Vagina (tissue), 2 donors: Measurements from ENCODE around the gene CDH4.

Source experiments
- POLR2A ChIP-seq, 2 donors: fragments of 450-650 bp; IDR thresholded peaks; one replicate each; pipeline ENCODE4 v1.6.1; 2017; ENCODE audit warnings: antibody characterized with exemption in 2 of 2, mild to moderate bottlenecking in 2 of 2, moderate library complexity in 2 of 2
- POLR2AphosphoS5 ChIP-seq, 2 donors: sonication (generic); formaldehyde crosslinking; IDR thresholded peaks; one replicate each; pipeline ENCODE4 v1.9.0; 2017; ENCODE audit warnings: antibody characterized with exemption in 2 of 2, mild to moderate bottlenecking in 2 of 2, low read depth in 1 of 2; ENCODE audit not compliant: insufficient read depth in 1 of 2

DNA sequence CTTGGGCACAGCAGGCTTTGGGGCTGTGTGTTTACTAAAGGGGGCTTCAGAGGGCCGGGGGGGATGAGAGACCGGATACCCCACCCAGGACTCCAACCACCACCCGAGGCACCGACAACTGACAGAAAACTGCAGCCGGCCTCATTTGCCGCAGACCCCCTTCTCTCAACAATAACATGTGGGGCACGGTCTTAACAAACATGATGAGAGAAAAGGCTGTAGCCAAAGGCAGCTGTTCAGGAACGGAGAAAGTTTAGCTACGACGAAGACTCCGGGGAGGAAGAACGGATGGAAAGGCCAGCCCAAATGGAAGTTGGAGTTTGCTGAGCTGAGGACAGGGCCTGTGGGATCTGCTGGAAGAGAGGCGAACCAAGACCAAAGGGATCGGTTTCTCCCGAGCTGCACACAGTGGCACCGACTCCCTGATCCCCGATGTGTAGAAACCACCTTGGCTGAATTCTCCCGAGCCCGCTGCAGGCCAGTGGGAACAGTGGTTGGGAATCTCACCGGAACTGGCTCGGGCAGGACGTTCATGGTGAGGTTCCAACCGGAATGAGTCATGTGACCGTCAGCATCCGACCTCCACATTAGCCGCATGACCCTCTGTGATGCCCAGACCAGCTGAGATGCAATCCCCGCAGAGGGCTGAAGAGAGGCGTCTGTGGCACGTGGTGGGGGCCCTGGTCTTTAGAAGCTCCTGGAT, 454.3 kb downstream of the CDH4 start:
- no peak for TF ChIP-seq POLR2AphosphoS5 (IDR thresholded peaks at IDR 0.05; ENCODE audit: insufficient read depth in 1 of 2, low read depth in 1 of 2)
- TF ChIP-seq POLR2A (IDR thresholded peaks at IDR 0.05), result no peak
